Stimulated activated naive CD8-positive, alpha-beta T cell treated with anti-CD3 and anti-CD28 coated beads, Interleukin-15, amount 100 ng/mL, for 72 hours (primary cell): ENCODE measurements around the gene ADGRG4.

Experiments used
- ATAC-seq: fragments of 150-1000 bp; cut with Tn5 transposase; 2 replicates; pipeline ENCODE4 v1.10.0; 2021; ENCODE audit warnings: mild to moderate bottlenecking, moderate library complexity
- DNase-seq, 2 donors: peaks; one replicate each; pipeline ENCODE4 v3.0.0; 2021 to 2022
- H3K27ac Mint-ChIP-seq, 2 donors: one replicate each; pipeline ENCODE4 v1.8.0; 2022; ENCODE audit warnings: mild to moderate bottlenecking in 2 of 2, mixed read lengths in 2 of 2, moderate library complexity in 2 of 2
- H3K27me3 Mint-ChIP-seq: one replicate; pipeline ENCODE4 v1.8.0; 2022; ENCODE audit warnings: mixed read lengths
- H3K4me1 Mint-ChIP-seq: one replicate; pipeline ENCODE4 v1.8.0; 2022; ENCODE audit warnings: mild to moderate bottlenecking, mixed read lengths
- H3K4me3 Mint-ChIP-seq, 2 donors: one replicate each; pipeline ENCODE4 v1.8.0; 2022; ENCODE audit warnings: mild to moderate bottlenecking in 2 of 2, mixed read lengths in 2 of 2, moderate library complexity in 1 of 2
- H3K9me3 Mint-ChIP-seq, 2 donors: one replicate each; pipeline ENCODE4 v1.8.0; 2022; ENCODE audit warnings: mixed read lengths in 2 of 2

Gene ADGRG4

GRCh38 chrX:136453114-136453513 lies 152.4 kb downstream of the ADGRG4 start:
- Mint-ChIP-seq H3K4me1 (no peaks in the 10 kb centered on the region), H3K4me3 (no peak overlapping the region), H3K27me3 (no peaks in the 10 kb centered on the region), H3K9me3 (no peaks in the 10 kb centered on the region), H3K27ac (no peak overlapping the region)
- ATAC-seq (no peak), DNase-seq (no peak)

- Mint-ChIP-seq H3K4me3 (no peak overlapping the region), H3K4me1 (no peaks in the 10 kb centered on the region), H3K9me3 (no peaks in the 10 kb centered on the region), H3K27ac (no peak overlapping the region), H3K27me3 (no peaks in the 10 kb centered on the region)
- ATAC-seq = no peak
- DNase-seq = no peak
These were observed 153.0 kb downstream of the ADGRG4 start for GRCh38 chrX:136453771-136454170.

- no peak for DNase-seq
- Mint-ChIP-seq H3K27ac (no peak overlapping the region), H3K27me3 (no peaks in the 10 kb centered on the region), H3K9me3 (no peaks in the 10 kb centered on the region), H3K4me1 (no peaks in the 10 kb centered on the region), H3K4me3 (no peak overlapping the region)
- no peak for ATAC-seq
These were observed 155.4 kb downstream of the ADGRG4 start for GRCh38 chrX:136456133-136456532.

- no peaks in the 10 kb centered on the region for H3K9me3 Mint-ChIP-seq
- no peaks in the 10 kb centered on the region for H3K27me3 Mint-ChIP-seq
- H3K27ac Mint-ChIP-seq = no peak overlapping the region
- no peak for ATAC-seq
- no peak overlapping the region for H3K4me3 Mint-ChIP-seq
- no peak for DNase-seq
- H3K4me1 Mint-ChIP-seq = no peaks in the 10 kb centered on the region
These were observed 156.6 kb downstream of the ADGRG4 start for GRCh38 chrX:136457303-136457917.

DNA sequence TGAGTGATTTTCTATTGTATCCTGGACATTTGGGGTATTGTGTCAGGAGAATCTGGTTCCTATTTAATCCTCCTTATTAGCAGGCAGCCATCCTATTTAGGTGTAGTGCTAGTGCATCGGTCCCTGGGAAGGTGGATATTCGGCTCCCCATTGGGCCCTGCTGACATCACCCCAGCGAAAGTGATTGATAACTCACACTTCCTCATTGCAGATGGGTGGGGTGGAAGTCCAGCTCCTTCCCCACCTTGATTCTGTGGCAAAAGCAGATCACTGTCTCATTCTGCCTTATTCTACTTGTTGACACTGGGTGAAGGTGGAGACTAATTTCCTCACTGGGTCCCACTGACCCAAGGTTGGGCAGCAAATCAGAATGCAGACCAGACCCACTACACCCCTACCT lies 163.8 kb downstream of the ADGRG4 start:
- no peaks in the 10 kb centered on the region for H3K27me3 Mint-ChIP-seq
- DNase-seq (no peak), ATAC-seq (no peak)
- no peak overlapping the region for H3K4me3 Mint-ChIP-seq
- H3K4me1 Mint-ChIP-seq = no peaks in the 10 kb centered on the region
- no peaks in the 10 kb centered on the region for H3K9me3 Mint-ChIP-seq
- no peak overlapping the region for H3K27ac Mint-ChIP-seq
